A673 (cell line): ENCODE measurements around the gene FRMPD4.

Experiments
- CTCF ChIP-seq: fragments of 300-800, 200-600 bp; sonication (generic); conservative IDR thresholded peaks from 2 replicates; pipeline ENCODE4 v1.5.1; 2017; ENCODE audit warnings: low read depth, mild to moderate bottlenecking, antibody characterized with exemption, low read length, moderate library complexity, mixed read lengths
- EZH2 ChIP-seq: fragments of 200-600 bp; sonication (generic); IDR thresholded peaks from 2 replicates; pipeline ENCODE4 v1.6.1; 2017; ENCODE audit warnings: borderline replicate concordance, low read depth, mild to moderate bottlenecking, mixed read lengths, antibody characterized with exemption, low read length; ENCODE audit not compliant: poor library complexity, severe bottlenecking

DNA sequence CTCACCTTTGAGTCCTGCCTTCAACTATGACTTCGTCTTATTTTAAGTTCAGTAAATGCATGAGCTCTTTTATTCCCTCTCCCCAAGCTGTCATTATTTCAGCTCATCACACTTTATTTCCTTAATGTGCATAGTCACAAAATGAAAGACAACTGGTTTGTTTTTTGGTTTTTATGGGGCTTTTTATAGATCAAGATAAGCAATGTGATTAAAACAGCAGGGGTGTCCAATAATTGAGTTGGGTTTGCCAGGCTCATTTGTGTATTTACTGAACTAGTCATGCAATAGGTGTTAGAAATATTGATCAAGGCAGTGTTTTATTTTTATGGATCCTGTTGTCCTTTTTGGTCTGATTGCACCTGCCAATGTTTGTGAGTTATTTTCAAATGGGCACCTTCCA, 102.2 kb downstream of the FRMPD4 start:
- no peak for TF ChIP-seq CTCF
- no peak for TF ChIP-seq EZH2
